ENCODE results near the gene RNF113B. TPM values are rescaled to one million over a fixed set of nuclear protein-coding genes. Genes with fewer than 3 reads are reported as not detected.

Gene RNF113B
- total RNA-seq, 1 donor from 2014 or later = not detected

DNA sequence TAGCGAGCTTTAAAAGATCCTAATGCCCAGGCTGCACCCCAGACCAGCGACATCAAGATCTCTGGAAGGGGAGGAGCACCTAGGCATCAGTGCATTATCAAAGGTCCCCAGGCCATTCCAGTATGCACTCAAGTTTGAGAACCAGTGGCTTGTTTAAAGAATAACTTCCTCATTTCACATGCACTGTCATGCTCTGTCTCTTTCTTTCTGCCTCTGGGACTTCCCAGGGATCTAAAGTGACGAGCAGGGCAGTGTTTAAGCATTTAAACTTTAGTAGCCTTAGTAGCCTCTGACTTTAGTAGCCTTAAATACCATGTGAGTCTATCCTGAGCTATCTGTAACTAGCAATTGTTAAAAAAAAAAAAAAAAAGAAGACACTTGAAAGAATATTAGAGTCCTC is 43.1 kb downstream of the RNF113B start:
- TF ChIP-seq, protein P1, sequence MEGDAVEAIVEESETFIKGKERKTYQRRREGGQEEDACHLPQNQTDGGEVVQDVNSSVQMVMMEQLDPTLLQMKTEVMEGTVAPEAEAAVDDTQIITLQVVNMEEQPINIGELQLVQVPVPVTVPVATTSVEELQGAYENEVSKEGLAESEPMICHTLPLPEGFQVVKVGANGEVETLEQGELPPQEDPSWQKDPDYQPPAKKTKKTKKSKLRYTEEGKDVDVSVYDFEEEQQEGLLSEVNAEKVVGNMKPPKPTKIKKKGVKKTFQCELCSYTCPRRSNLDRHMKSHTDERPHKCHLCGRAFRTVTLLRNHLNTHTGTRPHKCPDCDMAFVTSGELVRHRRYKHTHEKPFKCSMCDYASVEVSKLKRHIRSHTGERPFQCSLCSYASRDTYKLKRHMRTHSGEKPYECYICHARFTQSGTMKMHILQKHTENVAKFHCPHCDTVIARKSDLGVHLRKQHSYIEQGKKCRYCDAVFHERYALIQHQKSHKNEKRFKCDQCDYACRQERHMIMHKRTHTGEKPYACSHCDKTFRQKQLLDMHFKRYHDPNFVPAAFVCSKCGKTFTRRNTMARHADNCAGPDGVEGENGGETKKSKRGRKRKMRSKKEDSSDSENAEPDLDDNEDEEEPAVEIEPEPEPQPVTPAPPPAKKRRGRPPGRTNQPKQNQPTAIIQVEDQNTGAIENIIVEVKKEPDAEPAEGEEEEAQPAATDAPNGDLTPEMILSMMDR (IDR thresholded peaks at IDR 0.05; ENCODE audit: insufficient read depth, low read length, severe bottlenecking) = no peak
- Histone ChIP-seq H3K36me3 (ENCODE audit: control insufficient read depth, insufficient read depth, low read length) (no peaks in the 10 kb centered on the region), H3K27me3 (ENCODE audit: control insufficient read depth, insufficient read depth, low read length) (no peaks in the 10 kb centered on the region), H3K4me3 (ENCODE audit: low read depth, low read length) (no peak overlapping the region)
- DNase-seq (ENCODE audit: low read depth) (no peak), FAIRE-seq (no peak)

DNA sequence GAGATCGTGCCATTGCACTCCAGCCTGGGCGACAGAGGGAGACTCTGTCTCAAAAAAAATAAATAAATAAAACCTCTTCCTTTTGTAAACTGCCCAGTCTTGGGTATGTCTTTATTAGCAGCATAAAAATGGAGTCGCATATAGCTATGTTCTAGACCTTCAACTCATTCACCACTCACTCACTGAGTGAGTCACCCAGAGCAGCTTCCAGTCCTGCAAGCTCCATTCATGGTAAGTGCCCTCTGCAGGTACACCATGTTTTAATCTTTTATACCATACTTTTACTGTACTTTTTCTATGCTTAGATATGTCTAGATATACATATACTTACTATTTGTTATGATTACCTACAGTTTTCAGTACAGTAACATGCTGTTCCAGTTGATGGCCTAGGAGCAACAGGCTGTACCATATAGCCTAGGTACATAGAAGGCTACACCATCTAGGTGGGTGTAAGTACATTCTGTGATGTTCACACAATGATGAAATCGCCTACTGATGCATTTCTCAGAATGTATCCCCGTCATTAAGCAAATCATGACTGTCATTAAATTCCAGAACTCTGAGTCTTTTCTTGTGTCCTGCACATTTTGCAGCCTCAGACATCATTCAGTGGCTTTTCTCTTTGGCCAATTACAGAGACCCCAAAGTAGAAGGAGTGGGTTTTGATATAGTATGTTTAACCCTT is 47.9 kb downstream of the RNF113B start:
- Histone ChIP-seq H3K27me3 (ENCODE audit: control insufficient read depth, insufficient read depth, low read length) (no peaks in the 10 kb centered on the region), H3K36me3 (ENCODE audit: control insufficient read depth, insufficient read depth, low read length) (no peaks in the 10 kb centered on the region), H3K4me3 (ENCODE audit: low read depth, low read length) (no peak overlapping the region)
- DNase-seq (ENCODE audit: low read depth) (peak; percentile 68), FAIRE-seq (no peak)
- TF ChIP-seq, protein P1 (IDR thresholded peaks at IDR 0.05; ENCODE audit: insufficient read depth, low read length, severe bottlenecking) = no peak

Other genes starting within 250 kb of the RNF113B start
- gene IPO5, start 223.6 kb downstream of the RNF113B start, total RNA-seq = 96.3 and 112 TPM in 2 replicates
- gene FARP1, start 34.2 kb downstream of the RNF113B start, total RNA-seq = 10.6 and 11.1 TPM in 2 replicates